K562 (cell line): ENCODE measurements around the gene HINT2.

Experiments
- KLF6 ChIP-seq: fragments of 250-450 bp; sonication (Bioruptor Pico); IDR thresholded peaks from 2 replicates; pipeline ENCODE4 v1.4.0; 2020; ENCODE audit warnings: mild to moderate bottlenecking, moderate library complexity, borderline replicate concordance
- RBM39 ChIP-seq: fragments of 200-400 bp; formaldehyde crosslinking; optimal IDR thresholded peaks from 2 replicates; pipeline ENCODE3; 2018; ENCODE audit warnings: low read depth, low read length
- ZNF274 ChIP-seq: IDR thresholded peaks from 2 replicates; pipeline ENCODE4 v1.6.1; 2011; ENCODE audit warnings: low read depth, mild to moderate bottlenecking, low read length, moderate library complexity, borderline replicate concordance
- TF ChIP-seq, protein P1 (sequence below), 3 experiments: IDR thresholded peaks in 2 of 3; conservative IDR thresholded peaks in 1 of 3; 2 replicates each; pipeline ENCODE4 v1.5.1; 2011 to 2012; ENCODE audit warnings: low read length in 3 of 3, mild to moderate bottlenecking in 3 of 3, control low read depth in 2 of 3, improper control_type of control experiment in 1 of 3, inconsistent platforms in 1 of 3, low read depth in 1 of 3, mixed read lengths in 1 of 3, moderate library complexity in 1 of 3; ENCODE audit not compliant: insufficient read depth in 2 of 3
- TF ChIP-seq, protein P2 (sequence below): fragments of 450-650 bp; IDR thresholded peaks from 2 replicates; pipeline ENCODE4 v1.7.1; 2018; ENCODE audit warnings: mild to moderate bottlenecking, low read depth; ENCODE audit not compliant: partially characterized antibody
- TF ChIP-seq, protein P3 (sequence below): sonication (generic); formaldehyde crosslinking; IDR thresholded peaks from 2 replicates; pipeline ENCODE4 v1.8.1; 2022; ENCODE audit warnings: missing genetic modification reagents

DNA sequence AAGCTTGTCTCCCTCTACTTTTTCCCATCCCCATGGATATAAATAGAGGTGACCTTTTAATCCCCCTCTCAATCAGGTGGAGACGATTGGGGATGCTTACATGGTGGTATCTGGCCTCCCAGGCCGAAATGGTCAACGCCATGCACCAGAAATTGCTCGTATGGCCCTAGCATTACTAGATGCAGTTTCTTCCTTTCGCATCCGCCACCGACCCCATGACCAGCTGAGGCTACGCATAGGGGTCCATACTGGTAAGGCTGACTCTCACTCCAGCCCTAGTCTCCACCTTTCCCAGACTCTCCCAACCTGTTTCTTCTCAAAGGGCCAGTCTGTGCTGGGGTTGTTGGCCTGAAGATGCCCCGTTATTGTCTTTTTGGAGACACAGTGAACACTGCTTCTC lies 6.4 kb downstream of the HINT2 start:
- TF ChIP-seq, protein P1, sequence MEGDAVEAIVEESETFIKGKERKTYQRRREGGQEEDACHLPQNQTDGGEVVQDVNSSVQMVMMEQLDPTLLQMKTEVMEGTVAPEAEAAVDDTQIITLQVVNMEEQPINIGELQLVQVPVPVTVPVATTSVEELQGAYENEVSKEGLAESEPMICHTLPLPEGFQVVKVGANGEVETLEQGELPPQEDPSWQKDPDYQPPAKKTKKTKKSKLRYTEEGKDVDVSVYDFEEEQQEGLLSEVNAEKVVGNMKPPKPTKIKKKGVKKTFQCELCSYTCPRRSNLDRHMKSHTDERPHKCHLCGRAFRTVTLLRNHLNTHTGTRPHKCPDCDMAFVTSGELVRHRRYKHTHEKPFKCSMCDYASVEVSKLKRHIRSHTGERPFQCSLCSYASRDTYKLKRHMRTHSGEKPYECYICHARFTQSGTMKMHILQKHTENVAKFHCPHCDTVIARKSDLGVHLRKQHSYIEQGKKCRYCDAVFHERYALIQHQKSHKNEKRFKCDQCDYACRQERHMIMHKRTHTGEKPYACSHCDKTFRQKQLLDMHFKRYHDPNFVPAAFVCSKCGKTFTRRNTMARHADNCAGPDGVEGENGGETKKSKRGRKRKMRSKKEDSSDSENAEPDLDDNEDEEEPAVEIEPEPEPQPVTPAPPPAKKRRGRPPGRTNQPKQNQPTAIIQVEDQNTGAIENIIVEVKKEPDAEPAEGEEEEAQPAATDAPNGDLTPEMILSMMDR (IDR thresholded peaks at IDR 0.05 in 2 of 3, conservative IDR thresholded peaks at IDR 0.05 in 1 of 3; ENCODE audit: insufficient read depth in 2 of 3, low read depth in 1 of 3, low read length in 3 of 3), result no peak
- TF ChIP-seq RBM39 (no peak), KLF6 (CRISPR knock-in tag) (no peak), ZNF274 (no peak)
- TF ChIP-seq, protein P2, sequence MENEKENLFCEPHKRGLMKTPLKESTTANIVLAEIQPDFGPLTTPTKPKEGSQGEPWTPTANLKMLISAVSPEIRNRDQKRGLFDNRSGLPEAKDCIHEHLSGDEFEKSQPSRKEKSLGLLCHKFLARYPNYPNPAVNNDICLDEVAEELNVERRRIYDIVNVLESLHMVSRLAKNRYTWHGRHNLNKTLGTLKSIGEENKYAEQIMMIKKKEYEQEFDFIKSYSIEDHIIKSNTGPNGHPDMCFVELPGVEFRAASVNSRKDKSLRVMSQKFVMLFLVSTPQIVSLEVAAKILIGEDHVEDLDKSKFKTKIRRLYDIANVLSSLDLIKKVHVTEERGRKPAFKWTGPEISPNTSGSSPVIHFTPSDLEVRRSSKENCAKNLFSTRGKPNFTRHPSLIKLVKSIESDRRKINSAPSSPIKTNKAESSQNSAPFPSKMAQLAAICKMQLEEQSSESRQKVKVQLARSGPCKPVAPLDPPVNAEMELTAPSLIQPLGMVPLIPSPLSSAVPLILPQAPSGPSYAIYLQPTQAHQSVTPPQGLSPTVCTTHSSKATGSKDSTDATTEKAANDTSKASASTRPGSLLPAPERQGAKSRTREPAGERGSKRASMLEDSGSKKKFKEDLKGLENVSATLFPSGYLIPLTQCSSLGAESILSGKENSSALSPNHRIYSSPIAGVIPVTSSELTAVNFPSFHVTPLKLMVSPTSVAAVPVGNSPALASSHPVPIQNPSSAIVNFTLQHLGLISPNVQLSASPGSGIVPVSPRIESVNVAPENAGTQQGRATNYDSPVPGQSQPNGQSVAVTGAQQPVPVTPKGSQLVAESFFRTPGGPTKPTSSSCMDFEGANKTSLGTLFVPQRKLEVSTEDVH, result no peak
- TF ChIP-seq, protein P3, sequence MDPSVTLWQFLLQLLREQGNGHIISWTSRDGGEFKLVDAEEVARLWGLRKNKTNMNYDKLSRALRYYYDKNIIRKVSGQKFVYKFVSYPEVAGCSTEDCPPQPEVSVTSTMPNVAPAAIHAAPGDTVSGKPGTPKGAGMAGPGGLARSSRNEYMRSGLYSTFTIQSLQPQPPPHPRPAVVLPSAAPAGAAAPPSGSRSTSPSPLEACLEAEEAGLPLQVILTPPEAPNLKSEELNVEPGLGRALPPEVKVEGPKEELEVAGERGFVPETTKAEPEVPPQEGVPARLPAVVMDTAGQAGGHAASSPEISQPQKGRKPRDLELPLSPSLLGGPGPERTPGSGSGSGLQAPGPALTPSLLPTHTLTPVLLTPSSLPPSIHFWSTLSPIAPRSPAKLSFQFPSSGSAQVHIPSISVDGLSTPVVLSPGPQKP (CRISPR knock-in tag), result no peak
